ENCODE results near the gene CYTH1. TPM values are rescaled to one million over a fixed set of nuclear protein-coding genes. Genes with fewer than 3 reads are reported as not detected.
A peak's percentile ranks its signal among the peaks of the same experiment; 100 is the strongest.

Gene CYTH1
- total RNA-seq, 4 donors from 2014 or later, result 50.0 to 139 (median 83.7) TPM

DNA sequence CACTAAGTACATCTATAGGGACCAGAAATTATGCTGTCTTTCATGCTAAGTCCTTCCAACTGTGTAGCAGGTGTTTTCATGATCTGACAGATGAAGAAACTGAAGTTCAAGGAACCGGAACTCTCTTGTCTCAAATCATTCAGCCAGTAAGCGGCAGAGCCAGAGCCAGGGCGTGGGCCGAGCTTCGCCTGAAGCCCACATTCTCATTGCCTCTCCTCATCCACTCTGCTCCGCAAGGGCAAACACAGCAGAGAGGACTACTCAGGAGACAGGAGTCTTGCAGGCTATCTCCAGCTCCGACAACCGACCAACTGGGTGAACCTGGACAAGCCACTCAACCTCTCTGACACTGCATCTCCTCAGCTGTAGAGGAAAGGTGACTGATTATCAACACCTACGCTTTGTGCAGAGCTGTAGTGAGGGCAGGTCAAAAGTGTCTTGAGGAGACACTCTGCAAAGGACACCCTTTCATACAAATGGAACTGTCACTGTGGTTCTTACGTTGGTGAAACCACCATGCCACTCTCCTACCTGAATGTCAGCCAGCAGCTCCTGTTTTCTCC is 72.9 kb downstream of the CYTH1 start:
- TF ChIP-seq, protein P1, sequence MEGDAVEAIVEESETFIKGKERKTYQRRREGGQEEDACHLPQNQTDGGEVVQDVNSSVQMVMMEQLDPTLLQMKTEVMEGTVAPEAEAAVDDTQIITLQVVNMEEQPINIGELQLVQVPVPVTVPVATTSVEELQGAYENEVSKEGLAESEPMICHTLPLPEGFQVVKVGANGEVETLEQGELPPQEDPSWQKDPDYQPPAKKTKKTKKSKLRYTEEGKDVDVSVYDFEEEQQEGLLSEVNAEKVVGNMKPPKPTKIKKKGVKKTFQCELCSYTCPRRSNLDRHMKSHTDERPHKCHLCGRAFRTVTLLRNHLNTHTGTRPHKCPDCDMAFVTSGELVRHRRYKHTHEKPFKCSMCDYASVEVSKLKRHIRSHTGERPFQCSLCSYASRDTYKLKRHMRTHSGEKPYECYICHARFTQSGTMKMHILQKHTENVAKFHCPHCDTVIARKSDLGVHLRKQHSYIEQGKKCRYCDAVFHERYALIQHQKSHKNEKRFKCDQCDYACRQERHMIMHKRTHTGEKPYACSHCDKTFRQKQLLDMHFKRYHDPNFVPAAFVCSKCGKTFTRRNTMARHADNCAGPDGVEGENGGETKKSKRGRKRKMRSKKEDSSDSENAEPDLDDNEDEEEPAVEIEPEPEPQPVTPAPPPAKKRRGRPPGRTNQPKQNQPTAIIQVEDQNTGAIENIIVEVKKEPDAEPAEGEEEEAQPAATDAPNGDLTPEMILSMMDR (IDR thresholded peaks at IDR 0.05), result no peak
- no peak for ATAC-seq (ENCODE audit: low FRiP score)

DNA sequence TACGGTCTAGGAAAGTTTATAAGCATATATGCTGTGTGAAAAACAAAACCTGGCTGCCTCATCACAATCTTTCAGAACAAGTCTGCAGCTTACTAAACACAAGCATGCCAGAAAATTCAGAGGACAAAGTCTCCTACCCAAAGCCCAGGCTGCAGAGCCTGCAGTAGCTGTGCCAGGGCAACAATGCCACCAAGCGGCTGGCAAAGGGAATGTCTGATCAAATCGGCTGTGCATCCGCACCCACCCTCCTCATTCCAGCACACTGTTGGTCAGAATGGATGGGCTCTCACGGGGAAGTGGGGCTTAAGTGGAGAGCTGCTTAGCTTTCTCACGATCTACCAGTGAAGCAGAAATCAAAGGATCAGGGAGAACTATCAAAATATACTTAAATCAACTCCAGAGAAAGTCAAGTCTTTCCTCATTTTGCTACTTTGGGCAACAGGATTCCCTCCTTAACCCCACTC is 73.5 kb downstream of the CYTH1 start:
- ATAC-seq (ENCODE audit: low FRiP score) (peak; percentile 75), DNase-seq (ENCODE audit: low spot score) (no peak)
- TF ChIP-seq, protein P1 (IDR thresholded peaks at IDR 0.05), result no peak

More for the DNA sequence above, 72.9 kb downstream of the CYTH1 start:
- DNase-seq (ENCODE audit: low spot score), result no peak

DNA sequence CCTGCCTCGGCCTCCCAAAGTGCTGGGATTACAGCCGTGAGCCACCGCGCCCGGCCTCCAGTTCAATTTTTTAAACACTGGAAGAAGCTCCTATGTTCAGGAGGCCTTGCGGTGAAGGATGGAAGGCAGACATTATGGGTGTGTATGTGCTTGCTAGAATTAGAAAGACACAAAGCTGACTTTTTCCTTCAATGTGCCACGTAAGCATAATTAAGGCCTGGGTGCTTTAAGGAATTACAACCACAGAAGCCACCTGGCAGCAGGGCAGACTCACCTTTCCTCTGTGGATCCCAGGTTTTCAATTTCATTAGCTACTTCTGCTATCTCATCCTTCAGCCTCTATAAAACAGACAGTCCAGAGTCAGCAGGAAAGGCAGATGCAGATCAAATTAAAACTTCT is 74.2 kb downstream of the CYTH1 start:
- TF ChIP-seq, protein P1 (IDR thresholded peaks at IDR 0.05), result no peak
- DNase-seq (ENCODE audit: low spot score), result no peak
- ATAC-seq (ENCODE audit: low FRiP score), result no peak

DNA sequence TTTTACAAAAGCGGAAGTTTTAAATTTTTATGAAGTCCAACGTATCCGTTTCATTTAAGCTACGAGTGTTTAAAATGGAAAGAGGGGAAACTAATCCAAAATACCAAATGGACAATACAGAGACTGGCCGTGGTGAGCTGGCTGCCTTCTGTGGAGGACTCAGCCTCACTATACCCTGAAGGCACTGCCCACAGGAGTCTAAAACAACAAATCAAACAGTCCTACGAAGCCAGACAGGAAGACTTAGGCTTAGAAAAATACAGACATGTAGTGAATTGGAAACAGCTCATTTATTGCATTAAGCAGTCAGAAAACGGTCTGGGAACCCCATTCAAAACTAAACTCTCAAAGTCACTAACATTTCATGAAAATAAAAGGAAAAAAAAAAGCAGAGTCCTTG is 75.1 kb downstream of the CYTH1 start:
- DNase-seq (ENCODE audit: low spot score), result no peak
- ATAC-seq (ENCODE audit: low FRiP score), result no peak
- TF ChIP-seq, protein P1 (IDR thresholded peaks at IDR 0.05), result no peak

DNA sequence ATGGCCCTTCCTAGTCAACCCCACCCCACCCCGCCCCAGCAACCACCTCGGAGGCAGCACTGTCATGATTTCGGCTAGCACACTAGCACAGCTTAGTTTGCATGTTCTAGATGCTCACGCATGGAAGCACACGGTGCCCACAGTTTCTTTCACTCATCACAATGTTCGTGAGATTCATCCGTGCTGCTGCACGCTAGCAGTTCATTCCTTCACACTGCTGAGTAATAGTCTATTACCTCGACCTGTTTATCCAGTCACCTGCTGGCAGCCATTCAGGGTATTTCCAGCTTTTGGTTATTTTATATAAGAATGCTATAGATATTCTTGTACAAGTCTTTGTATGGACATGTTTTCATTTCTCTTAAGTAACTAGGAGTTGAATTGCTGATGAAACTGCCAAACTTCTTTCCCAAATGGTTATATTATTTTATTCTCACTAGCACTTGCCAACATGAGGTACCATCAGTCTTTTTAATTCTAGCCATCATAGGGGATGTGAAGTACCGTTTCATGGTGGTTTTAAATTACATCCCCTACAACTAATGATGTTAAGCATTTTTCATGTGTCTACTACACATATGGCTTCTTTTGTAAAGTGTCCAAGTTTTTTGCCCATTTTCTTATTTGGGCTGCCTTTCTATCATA is 75.7 kb downstream of the CYTH1 start:
- ATAC-seq (ENCODE audit: low FRiP score) (no peak), DNase-seq (ENCODE audit: low spot score) (no peak)
- TF ChIP-seq, protein P1 (IDR thresholded peaks at IDR 0.05), result no peak

DNA sequence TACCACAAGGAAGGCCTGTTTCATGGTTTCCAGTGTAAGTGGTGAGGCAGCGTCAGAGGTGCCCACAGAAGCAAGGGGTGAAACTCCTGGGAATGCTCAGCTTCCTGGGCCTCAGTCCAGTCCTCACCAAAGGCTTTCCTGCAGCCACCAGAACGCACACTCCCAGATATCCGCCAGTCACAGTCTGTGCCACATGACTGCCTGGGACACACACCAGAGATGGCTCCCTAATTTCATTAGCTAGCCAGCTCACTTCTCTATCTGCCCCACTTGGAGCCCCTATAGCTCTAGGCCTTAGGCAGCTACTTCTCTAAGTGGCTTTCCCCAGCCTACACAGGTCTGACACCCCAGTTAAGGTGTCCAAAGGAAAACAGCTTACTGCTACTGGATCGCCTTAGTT is 77.0 kb downstream of the CYTH1 start:
- TF ChIP-seq, protein P1 (IDR thresholded peaks at IDR 0.05), result no peak
- no peak for ATAC-seq (ENCODE audit: low FRiP score)

DNA sequence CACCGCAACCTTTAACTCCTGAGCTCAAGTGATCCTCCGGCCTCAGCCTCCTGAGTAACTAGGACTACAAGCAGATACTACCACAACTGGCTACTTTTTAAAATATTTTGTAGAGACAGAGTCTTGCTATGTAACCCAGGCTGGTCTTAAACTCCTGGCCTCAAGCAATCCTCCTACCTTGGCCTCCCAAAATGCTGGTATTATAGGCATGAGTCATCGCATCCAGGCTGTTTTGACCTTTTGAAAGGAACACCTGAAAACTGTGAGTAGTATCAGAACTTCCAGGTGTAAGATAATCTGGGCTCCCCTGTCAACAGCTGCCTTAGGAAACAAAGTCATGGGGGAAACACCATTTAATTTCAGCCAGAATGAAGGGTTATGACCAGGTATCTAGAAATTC is 77.5 kb downstream of the CYTH1 start:
- DNase-seq (ENCODE audit: low spot score), result no peak
- TF ChIP-seq, protein P1 (IDR thresholded peaks at IDR 0.05), result no peak
- ATAC-seq (ENCODE audit: low FRiP score), result no peak

More for the DNA sequence above, 77.0 kb downstream of the CYTH1 start:
- no peak for DNase-seq (ENCODE audit: low spot score)

All from omental fat pad (tissue), 4 donors.